ENCODE measurements around the gene MYO9A. TPM values are rescaled to one million over a fixed set of nuclear protein-coding genes. Genes with fewer than 3 reads are reported as not detected.
"Not testable (repeated sequence)": the region's sequence is repeated elsewhere in the genome, so short reads cannot be mapped to it uniquely, and the experiment has no call there.

The MYO9A gene
- total RNA-seq, 1 donor from 2014 or later, result 155 TPM

DNA sequence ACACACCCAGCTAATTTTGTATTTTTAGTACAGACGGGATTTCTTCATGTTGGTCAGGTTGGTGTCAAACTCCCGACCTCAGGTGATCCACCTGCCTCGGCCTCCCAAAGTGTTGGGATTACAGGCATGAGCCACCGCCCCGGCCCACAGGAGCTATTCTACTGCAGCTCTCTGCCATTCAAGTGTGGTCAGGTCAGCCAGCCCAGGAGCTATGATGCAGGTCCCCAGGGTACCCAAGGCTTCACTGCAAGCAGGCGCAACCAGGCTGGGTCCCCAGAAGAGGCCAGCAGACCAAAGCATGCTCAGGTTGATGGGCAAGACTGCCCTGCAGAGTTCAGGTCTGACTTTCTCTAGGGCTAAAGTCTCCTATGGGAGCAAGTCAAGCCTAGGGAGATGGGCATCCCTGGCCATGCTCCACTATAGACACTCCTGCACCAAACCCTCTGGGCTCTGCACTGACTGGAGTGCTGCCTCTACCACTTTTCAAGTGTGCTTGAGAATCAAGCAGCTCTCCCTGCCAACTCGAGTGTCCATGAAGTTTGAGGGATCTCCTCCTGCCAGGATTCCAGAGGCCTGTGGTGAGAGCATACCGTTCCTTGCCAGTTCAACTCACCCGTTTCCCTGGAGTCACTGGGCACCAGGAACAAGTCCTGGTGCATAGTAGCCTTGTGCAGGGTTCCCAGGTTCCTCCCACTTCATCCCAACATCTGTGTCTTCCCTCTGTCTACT, 30.9 kb downstream of the MYO9A start:
- no peak for DNase-seq

DNA sequence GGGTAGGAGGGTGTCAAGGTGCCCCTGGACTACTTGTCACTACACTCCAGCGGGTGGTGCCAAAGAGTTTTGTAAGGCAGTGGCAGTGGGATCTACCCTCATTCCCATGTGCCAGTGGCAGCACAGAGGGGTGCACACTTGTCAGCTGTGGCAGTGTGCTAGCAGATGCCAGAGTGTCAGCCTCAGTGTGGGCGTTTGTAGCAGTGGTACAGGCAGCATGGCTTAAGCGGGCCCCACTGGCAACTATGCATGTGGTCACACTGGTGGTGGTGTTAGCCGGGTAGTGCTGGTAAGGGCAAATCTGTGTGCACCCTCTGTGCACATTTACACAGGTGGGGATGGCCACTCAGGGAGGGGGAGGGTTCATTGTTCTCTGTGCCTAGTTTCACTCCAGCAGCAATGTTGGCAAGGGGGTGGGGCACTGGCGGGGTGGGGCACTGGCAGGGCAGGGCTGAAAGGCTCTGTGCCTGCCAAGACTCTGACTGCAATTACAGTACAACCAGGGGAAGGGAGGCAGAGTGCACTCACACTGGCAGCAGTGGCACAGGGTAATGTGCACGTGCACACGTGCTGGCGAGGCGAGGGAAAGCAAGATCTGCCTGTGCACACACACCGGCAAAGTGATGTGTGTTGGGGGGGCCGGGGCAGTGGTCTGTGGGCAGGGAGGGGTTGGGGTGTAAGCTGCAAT, 31.8 kb downstream of the MYO9A start:
- DNase-seq, result no peak

DNA sequence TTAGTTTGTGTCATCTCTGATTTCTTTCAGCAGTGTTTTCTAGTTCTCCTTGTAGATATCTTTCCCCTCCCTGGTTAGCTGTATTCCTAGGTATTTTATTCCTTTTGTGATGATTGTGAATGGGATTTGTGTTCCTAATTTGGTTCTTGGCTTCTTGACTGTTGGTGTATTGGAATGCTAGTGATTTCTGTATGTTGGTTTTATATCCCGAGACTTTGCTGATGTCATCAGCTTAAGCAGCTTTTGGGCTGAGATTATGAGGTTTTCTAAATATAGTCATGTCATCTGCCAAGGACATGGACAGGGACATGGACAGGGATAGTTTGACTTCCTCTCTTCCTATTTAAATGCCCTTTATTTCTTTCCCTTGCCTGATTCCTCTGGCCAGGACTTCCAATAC, 35.8 kb downstream of the MYO9A start:
- no peak for DNase-seq

DNA sequence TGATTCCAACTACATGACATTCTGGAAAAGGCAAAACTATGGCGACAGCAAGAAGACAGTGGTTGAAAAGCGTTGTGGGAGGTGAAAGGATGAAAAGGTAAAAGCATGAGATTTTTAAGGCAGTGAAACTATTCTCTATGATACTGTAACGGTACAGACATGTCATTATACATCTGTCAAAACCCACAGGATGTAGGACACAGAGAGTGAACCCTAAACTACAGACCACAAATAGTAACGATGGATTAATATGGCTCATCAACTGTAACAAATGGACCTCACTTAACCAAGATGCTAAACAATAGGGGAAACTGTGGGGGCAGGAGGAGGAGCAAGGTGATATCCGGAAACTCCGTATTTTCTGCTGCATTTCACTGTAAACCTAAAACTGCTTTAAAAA, 39.1 kb downstream of the MYO9A start:
- DNase-seq, result no peak

DNA sequence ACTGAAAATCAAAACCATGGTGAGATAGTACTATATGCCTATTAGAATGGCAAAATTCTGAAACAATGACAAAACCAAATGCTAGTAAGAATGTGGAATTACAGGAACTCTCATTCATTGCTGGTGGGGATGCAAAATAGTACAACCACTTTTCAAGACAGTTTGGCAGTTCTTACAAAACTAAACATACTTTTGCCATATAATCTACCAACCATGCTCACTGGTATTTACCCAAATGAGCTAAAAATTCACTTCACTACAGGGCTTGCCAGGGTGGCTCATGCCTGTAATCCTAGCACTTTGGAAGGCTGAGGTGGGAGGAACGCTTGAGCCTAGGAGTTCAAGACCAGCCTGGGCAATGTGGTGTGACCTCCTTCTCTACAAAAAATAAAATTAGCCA, 40.0 kb downstream of the MYO9A start:
- no peak for DNase-seq

DNA sequence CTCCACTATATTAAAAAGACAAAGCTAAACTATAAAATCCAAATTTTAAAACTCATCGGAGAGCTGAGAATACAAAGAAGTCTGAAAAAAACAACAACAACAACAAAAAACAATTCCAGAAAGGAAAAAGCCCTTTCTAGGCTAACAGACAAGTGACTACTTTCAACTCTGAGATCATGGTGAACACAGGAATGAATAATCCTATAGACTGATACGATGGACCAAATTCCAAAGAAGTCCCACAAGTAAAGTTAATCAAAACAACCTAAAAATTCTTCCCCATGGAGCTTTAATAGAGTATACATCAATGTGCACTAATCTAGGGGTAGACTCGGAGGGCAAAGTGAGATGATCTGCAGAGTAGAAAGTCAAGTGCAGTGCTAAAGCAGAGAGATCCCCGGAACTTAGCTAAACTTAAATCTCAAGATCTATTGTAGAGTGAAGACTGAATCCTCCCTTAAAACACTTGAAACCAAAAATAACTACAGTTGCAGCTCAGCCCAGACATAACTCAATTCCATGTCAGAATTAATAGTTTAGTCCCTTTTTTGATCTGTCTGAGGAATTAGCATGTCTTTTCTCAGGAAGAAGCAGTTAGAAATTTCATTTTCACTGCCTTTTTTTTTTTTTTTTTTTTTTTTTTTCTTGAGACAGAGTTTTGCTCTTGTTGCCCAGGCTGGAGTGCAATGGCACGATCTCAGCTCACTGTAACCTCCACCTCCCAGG, 43.5 kb downstream of the MYO9A start:
- no peak for DNase-seq

DNA sequence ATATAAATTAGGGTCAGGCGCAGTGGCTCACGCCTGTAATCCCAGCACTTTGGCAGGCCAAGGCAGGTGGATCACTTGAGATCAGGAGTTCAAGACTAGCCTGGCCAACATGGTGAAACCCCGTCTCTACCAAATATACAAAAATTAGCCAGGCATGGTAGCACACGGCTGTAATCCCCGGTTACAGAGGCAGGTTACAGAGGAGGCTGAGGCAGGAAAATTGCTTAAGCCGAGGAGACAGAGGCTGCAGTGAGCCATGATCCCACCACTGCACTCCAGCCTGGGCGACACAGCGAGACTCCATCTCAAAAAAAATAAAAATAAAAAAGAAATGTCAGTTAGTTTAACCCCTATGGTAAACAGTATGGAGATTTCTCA, 46.5 kb downstream of the MYO9A start:
- DNase-seq, result not testable (repeated sequence)

DNA sequence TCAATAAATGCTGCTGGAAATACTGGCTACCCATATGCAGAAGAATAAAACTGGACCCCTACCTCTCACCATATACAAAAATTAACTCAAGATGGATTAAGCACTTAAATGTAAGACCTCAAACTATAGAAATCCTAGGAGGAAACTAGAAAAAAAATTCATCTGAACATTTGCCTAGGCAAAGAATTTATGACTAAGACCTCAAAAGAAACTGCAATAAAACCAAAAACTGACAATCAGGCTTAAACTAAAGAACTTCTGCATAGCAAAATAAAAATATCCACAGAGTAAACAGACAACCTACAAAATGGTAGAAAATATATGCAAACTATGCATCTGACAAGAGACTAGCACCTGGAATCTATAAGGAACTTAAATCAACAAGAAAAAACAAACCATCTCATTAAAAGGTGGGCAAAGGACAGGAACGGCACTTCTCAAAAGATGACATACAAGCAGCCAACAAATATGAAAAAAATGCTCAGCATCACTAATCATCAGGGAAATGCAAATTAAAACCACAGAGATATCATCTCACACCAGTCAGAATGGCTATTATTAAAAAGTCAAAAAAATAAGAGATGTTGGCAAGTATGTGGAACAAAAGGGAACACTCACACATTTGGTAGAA, 47.0 kb downstream of the MYO9A start:
- no peak for DNase-seq

DNA sequence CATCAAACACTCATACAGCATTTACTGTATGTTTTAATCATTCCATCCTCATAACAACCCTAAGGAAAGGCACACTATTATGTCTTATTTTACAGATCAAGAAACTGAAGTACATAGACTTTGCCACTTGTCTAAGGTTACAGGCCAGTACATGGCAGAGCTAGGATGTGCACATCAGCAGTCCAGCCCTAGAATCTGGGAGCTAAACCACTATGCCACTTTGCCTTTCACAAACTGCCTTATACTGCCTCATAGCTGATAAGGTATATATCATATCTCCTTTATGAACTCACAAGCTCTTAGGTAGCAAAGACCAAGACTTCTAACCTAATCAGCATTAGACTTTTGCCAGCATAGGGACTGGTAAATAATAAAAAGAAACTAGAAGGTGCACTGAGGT, 49.1 kb downstream of the MYO9A start:
- DNase-seq, result no peak

DNA sequence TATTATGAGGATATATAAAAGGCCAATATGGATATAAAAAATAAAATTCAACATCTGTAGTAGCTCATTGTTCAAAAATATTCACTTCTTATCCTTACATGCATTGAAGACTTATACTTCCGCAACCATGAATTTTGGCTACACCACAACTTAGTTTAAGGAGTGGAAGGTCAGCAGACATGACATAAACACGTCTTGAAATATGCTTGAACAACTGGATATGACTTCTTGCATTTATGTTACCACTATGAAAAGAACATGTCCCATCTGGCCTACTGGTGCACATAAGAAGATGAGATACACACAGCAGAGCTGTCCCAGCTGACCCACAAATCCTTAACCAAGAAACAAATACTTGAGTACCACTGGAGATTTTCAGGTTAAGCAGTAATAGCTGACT, 52.1 kb downstream of the MYO9A start:
- DNase-seq, result no peak

DNA sequence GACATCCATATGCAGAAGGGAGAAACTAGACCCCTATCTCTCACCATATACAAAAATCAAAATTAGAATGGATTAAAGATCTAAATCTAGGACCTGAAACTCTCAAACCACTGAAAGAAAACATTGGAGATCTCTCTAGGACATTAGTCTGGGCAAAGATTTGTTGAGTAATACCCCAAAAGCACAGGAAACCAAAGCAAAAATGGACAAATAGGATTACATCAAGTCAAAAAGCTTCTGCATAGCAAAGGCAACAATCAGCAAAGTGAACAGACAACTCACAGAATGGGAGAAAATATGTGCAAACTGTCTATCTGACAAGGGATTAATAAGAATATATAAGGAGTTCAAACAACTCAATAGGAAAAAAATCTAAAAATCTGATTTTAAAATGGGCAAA, 54.8 kb downstream of the MYO9A start:
- DNase-seq, result no peak

DNA sequence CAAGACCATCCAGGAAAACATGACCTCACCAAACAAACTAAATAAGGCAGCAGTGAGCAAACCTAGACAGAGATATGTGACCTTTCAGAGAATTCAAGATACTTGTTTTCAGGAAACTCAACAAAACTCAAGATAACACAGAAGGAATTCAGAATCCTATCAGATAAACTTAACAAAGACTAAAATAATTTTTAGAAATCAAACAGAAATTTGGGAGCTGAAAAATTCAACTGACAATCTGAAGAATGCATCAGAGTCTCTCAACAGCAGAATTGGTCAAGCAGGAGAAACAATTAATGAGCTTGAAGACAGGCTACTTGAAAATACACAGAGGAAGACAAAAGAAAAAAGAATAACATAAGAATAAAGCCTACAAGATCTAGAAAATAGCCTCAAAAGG, 55.6 kb downstream of the MYO9A start:
- DNase-seq, result no peak

DNA sequence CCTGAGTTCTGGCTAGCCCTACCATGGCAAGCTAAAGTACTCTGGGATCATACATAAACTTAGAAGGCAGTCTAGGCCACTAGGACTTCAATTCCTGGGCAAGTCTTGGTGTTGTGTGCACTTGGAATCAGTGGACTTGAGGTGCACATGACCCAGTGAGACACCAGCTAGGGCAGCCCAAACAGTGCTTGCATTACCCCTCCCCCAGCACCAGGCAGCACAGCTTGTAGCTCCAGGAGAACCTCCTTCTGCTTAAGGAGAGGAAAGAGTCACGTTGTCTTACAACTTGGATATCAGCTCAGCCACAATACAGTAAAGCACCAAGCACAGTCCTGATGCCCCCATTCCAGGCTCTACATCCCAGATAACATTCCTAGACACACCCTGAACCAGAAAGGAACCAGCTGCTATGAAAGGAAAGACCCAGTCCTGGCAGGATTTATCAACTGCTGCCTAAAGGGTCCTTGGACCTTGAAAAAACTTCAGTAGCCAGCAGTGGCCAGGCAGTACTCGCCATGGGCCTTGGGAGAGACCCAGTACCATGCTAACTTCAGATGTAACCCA, 57.2 kb downstream of the MYO9A start:
- no peak for DNase-seq

DNA sequence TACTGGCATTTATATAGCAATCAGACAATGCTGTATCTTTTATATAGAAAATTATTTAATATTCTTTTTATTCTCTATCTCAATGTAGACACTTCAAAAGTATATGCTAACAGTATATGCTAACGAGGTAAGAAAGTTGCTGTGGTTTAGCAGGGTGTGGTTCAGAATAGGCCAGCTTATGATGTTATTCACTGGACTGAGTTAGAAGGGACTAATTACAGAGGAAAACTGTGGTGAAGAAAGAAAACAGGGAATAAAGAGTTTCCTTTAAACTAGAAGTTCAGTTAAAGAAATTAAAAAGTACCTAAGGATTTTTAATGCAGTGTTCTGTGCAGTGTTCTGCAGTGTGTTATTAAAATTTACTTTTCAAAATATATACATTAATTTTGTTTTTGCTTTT, 59.4 kb downstream of the MYO9A start:
- DNase-seq, result no peak

DNA sequence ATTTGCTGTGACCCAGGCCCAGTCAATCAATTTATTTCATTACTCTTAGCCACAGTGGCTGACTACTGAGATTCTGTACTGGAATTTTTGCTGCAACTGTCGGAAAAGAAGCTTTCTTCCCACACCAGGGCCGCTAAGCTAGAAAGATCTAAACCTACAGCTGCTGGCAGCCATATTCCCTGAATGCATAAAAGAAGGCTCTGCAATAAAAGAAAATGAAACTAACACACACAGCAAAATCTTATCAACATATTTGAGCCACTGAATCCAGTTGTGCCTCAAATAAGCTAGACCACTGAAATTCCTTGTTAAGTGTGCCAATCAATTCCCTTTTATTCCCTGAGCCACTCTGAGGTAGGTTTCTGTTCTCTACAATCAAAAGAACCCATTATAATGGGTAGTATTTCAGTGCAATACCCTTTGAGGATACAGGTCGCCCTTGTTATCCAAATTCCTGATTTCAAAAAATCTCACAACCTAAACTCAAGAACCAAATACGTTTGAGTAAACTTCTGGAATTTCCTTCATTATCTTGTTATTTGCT, 60.3 kb downstream of the MYO9A start:
- no peak for DNase-seq

DNA sequence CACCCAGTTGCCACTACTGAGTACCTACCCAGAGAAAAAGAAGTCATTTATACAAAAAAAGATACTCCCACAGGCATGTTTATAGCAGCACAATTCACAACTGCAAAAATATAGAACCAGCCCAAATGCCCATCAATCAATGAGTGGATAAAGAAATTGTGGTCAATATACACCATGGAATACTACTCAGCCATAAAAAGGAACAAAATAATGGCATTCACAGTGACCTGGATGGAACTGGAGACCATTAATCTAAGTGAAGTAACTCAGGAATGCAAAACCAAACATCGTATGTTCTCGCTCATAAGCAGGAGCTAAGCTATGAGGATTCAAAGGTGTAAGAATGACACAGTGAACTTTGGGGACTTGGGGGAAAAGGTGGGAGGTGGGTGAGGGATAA, 61.7 kb downstream of the MYO9A start:
- not testable (repeated sequence) for DNase-seq

DNA sequence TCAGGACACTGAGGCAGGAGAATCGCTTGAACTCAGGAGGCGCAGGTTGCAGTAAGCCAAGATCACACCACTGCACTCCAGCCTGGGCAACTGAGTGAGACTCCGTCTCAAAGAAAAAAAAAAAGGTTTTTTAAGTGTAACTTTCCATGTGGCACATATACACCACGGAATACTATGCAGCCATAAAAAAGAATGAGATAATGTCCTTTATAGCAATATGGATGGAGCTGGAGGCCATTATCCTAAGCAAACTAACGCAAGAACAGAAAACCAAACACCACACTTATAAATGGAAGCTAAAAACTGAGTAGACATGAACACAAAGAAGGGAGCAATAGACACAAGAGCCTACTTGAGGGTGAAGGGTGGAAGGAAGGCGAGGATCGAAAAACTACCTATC, 64.7 kb downstream of the MYO9A start:
- not testable (repeated sequence) for DNase-seq

DNA sequence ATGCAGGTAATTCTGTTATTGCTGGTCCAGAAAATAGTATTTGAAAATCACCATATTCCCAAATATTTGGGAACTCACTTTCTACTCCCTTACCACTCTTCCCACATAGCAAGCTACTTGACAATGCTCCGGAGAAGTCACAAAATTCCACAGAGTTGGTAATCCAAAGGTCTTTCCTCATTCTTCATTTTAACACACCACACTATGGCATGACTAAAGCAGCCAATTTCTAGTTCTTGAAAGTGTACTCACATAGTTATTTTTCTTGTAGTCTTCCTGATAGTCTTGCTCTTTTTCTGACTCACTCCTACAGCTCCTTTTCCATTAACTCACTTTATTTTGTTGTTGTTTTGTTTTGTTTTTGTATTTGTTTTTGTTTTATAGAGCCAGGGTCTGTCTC, 67.2 kb downstream of the MYO9A start:
- no peak for DNase-seq

DNA sequence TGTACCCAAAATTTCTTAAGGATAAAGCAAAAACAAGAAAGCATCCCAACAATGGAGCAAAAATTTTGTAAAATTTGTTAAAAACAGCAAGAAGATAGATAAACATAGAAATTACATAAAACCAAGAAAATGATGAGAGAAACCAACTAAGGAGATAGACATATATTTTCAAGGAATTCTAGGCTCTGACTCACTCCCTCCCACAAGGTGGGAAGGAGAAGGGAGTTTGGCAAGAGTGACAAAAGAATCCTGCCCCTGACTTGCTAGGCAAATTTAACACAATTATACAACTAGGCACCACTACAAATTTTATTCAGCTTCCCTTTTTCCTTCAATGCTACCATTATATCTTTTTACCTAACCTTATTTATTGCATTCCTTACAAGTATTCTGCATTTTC, 70.9 kb downstream of the MYO9A start:
- DNase-seq, result no peak

DNA sequence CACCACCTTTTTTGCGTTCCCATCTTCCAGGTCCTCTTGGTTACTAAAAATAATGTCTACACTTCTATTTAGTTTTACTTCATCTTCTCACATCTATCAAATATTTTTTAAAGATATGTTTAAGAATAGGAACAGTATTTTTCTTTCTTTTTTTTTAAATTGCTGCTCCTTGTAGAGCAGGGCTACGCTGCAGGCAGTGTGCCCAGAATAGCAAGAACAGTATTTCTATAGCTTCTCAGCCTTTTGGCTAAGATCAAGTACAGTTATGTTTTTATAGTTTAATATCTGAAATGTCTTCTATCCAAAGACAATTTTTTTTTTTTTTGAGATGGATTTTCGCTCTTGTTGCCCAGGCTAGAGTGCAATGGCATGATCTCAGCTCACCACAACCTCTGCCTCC, 73.0 kb downstream of the MYO9A start:
- no peak for DNase-seq

DNA sequence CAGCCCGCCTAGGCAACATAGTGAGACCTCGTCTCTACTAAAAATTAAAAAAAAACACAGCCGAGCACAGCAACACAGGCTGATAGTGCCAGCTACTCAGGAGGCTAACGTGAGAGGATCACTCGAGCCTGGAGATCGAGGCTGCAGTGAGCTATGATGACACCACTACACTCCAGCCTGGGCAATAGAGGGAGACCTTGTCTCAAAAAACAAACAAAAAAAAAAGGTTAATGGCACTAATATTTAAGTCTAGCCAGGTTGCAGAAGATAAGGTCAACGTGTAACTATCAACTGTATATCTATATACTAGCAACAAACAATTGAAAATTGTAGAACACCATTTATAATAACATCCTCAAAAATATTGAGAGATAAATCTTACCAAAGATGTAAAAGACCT, 75.1 kb downstream of the MYO9A start:
- no peak for DNase-seq

DNA sequence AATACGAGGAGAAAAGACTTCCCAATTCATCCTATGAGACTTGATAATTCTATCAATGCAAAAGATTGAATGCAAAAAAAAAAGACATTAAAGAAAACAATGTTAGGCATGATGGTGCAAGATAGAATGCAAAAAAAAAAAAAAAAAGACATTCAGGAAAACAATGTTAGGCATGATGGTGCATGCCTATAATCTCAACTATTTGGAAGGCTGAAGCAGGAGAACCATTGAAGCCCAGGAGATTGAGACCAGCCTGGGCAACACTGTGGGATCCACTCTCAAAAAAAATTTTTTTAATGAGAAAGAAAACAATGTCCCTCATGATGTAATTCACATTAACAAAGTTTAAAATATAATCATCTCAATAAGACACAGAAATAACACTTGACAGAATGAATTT, 75.9 kb downstream of the MYO9A start:
- DNase-seq, result no peak

DNA sequence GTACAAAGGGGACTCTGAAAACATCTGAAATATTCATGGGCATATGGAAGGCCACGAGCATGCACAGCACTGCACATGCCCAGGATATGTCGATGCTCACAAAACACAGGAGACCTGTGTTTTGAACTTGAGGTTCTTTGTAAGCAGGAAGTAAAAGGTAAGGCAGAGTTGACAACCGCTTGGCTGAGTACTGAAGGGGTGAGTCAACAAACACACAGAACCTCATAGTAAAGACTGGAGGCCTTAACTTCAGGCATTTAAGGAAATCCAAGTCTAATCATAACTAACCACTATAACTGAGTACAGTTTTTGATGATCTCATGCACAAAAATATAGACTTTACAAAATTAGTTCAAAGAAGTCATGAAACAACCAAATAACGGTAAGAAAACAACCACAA, 80.6 kb downstream of the MYO9A start:
- no peak for DNase-seq
